Measurements from ENCODE around the gene NPAS3.

NPAS3 gene

GRCh38 chr14:33534632-33535031 lies 596.0 kb downstream of the NPAS3 start:
- H3K9ac ChIP-seq (ENCODE audit: low read depth, low read length): no peak overlapping the region
- no peaks in the 10 kb centered on the region for H3K9me3 ChIP-seq (ENCODE audit: insufficient read depth, low read length, severe bottlenecking)
- H3K4me3 ChIP-seq (ENCODE audit: low read depth in 1 of 2, low read length in 2 of 2): no peak overlapping the region
- no peak for ATAC-seq (ENCODE audit: insufficient read depth, low read depth)
- no peaks in the 10 kb centered on the region for H3K79me2 ChIP-seq (ENCODE audit: insufficient read depth, low read length)
- no peak overlapping the region for H3K27ac ChIP-seq (ENCODE audit: low read length)
- no peak overlapping the region for H2AFZ ChIP-seq (ENCODE audit: low read depth, low read length)
- H3K4me2 ChIP-seq (ENCODE audit: insufficient read depth, low read length): no peak overlapping the region
- no peak for TF ChIP-seq EZH2 (IDR thresholded peaks at IDR 0.05; ENCODE audit: borderline replicate concordance, low read depth, low read length, severe bottlenecking)
- TF ChIP-seq CTCF (IDR thresholded peaks at IDR 0.05; ENCODE audit: borderline replicate concordance, extremely low read depth, low read length, poor library complexity, severe bottlenecking): no peak
- peaks cover 12% of the 10 kb centered on the region for H3K27me3 ChIP-seq (ENCODE audit: insufficient read depth, low read length, poor library complexity)
- H3K36me3 ChIP-seq (ENCODE audit: insufficient read depth, low read length): no peaks in the 10 kb centered on the region
- H3K4me1 ChIP-seq (ENCODE audit: insufficient read depth, low read length): no peaks in the 10 kb centered on the region
- no peak for DNase-seq
- no peaks in the 10 kb centered on the region for H4K20me1 ChIP-seq (ENCODE audit: insufficient read depth, low read length)

DNA sequence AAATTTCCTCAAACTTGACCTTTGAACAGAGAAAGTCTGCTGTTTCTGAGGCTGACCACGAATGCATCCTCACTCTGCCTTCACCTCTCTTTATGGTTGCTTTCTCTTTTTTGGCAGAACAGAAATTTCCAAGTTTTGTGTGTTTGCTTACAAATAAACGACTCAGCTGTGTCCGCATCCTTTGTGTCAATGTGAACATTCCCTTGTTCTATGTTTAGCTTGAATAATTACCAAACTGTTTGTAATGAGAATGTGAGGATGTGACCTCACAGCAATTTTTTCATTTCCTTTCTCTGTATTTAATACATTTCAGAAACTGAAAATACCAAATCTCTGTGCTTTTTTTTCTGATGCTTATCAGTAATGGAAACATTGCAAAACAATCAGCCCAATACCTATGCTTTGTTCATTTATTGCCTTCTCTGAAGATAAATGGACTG lies 601.3 kb downstream of the NPAS3 start:
- H3K9ac ChIP-seq (ENCODE audit: low read depth, low read length): no peak overlapping the region
- no peaks in the 10 kb centered on the region for H3K9me3 ChIP-seq (ENCODE audit: insufficient read depth, low read length, severe bottlenecking)
- no peak overlapping the region for H3K4me3 ChIP-seq (ENCODE audit: low read depth in 1 of 2, low read length in 2 of 2)
- H2AFZ ChIP-seq (ENCODE audit: low read depth, low read length): no peak overlapping the region
- DNase-seq (no peak), ATAC-seq (ENCODE audit: insufficient read depth, low read depth) (no peak)
- H3K4me1 ChIP-seq (ENCODE audit: insufficient read depth, low read length): no peaks in the 10 kb centered on the region
- no peaks in the 10 kb centered on the region for H3K36me3 ChIP-seq (ENCODE audit: insufficient read depth, low read length)
- H3K4me2 ChIP-seq (ENCODE audit: insufficient read depth, low read length): no peak overlapping the region
- peaks cover 2% of the 10 kb centered on the region for H3K27me3 ChIP-seq (ENCODE audit: insufficient read depth, low read length, poor library complexity)
- TF ChIP-seq CTCF (IDR thresholded peaks at IDR 0.05; ENCODE audit: borderline replicate concordance, extremely low read depth, low read length, poor library complexity, severe bottlenecking) (no peak), EZH2 (IDR thresholded peaks at IDR 0.05; ENCODE audit: borderline replicate concordance, low read depth, low read length, severe bottlenecking) (no peak)
- no peaks in the 10 kb centered on the region for H3K79me2 ChIP-seq (ENCODE audit: insufficient read depth, low read length)
- H4K20me1 ChIP-seq (ENCODE audit: insufficient read depth, low read length): no peaks in the 10 kb centered on the region
- no peak overlapping the region for H3K27ac ChIP-seq (ENCODE audit: low read length)

DNA sequence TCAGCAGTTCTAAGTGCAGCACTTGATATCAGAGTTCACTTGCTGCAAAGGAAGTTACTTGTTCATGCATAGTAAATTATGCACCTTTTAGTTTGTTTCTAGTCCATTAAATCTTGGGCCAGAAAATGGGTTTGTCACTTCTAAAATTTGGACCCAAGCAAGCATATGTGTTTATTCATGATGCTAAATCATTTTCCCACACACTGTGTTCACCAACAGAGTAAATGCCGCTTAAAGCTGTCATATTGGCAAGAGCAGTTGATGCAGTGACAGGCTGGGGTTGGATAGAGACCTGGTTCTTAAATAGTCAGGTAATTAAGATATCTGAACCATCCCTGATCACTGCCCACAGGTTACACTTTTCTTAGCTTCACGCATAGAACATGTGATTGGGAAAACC lies 602.5 kb downstream of the NPAS3 start:
- Histone ChIP-seq H3K4me1 (ENCODE audit: insufficient read depth, low read length) (no peaks in the 10 kb centered on the region), H3K79me2 (ENCODE audit: insufficient read depth, low read length) (no peaks in the 10 kb centered on the region), H3K4me3 (ENCODE audit: low read depth in 1 of 2, low read length in 2 of 2) (no peak overlapping the region), H2AFZ (ENCODE audit: low read depth, low read length) (no peak overlapping the region), H4K20me1 (ENCODE audit: insufficient read depth, low read length) (no peaks in the 10 kb centered on the region), H3K27ac (ENCODE audit: low read length) (no peak overlapping the region), H3K27me3 (ENCODE audit: insufficient read depth, low read length, poor library complexity) (peaks cover 2% of the 10 kb centered on the region), H3K36me3 (ENCODE audit: insufficient read depth, low read length) (no peaks in the 10 kb centered on the region), H3K9me3 (ENCODE audit: insufficient read depth, low read length, severe bottlenecking) (no peaks in the 10 kb centered on the region), H3K4me2 (ENCODE audit: insufficient read depth, low read length) (no peak overlapping the region), H3K9ac (ENCODE audit: low read depth, low read length) (no peak overlapping the region)
- ATAC-seq (ENCODE audit: insufficient read depth, low read depth) (no peak), DNase-seq (no peak)
- TF ChIP-seq EZH2 (IDR thresholded peaks at IDR 0.05; ENCODE audit: borderline replicate concordance, low read depth, low read length, severe bottlenecking) (no peak), CTCF (IDR thresholded peaks at IDR 0.05; ENCODE audit: borderline replicate concordance, extremely low read depth, low read length, poor library complexity, severe bottlenecking) (no peak)

Measured in DND-41 (cell line).